NCI-H1417 (cell line): ENCODE data around the gene SERTAD1.

ENCODE experiments used
- DNase-seq, 3 experiments: peaks; one replicate each; lab custom pipeline; 2025; lab: John Stamatoyannopoulos, UW

The SERTAD1 gene

DNA sequence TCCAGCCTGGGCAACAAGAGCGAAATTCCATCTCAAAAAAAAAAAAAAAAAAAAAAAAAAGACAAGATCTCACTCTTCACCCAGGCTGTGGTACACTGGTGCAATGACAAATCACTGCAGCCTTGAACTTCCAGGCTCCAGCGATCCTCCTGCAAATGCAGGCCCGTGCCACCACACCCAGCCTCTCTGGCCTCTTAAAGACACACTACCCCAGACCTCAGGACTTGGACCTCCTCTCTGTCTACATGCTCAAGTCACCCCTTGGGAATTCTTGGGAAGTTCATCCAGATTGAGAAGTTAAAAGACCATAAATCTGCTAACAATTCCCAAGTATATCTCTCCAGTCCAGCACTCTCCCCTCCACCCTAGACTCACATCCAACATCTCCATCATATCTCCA is 25.2 kb downstream of the SERTAD1 start:
- no peak for DNase-seq

DNA sequence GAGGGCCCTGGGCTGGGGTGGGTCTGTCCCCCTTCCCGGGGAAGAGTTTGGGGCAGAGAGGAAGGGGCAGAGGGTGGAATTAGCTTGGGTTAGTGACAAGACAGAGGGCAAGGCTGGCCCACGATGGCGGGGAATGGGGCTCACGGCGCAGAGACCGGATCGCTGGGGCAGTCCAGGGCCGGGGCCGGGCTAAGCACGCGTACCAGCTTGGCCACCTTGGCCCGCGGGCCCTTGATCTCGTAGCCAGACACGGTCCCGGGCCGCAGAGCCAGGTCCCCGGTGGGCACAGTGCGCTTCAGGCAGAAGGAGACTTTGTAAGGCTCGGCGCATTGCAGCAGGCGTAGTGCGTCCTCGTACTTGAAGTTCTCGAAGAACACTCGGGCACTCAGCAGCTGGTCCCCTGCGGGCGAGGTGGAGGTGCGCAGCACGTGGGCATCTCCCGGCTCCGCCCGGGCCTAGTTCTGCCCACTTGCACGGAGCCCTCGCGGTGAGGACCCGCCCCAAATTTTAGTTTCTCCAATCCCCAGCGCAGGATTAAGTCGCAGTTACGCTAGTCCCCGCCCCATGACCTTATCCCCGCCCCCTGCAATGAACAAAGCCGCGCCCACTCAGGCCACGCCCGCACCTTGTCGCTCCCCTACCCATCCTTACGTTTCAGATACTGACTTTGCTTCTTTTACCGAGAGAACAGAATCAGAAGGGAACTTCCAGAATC is 27.2 kb downstream of the SERTAD1 start:
- peak; percentile 71 to 90 (median 83) for DNase-seq

DNA sequence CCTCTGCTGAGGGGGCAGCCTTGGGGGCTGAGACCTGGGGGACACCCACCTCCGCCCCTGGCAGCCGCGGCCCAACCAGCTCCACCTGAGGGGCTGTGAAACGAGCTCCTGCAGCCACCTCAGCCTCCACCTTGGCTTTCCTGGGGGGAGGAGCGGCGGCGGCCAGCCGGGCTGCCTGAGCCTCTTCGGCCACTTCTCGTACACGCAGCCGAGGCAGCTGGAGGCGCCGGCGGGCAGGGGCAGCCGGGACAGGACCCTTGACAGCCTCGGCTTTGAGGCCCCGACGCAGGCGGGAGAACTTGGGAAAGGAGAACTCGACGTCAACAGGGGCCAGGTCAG is 28.3 kb downstream of the SERTAD1 start:
- DNase-seq = no peak

DNA sequence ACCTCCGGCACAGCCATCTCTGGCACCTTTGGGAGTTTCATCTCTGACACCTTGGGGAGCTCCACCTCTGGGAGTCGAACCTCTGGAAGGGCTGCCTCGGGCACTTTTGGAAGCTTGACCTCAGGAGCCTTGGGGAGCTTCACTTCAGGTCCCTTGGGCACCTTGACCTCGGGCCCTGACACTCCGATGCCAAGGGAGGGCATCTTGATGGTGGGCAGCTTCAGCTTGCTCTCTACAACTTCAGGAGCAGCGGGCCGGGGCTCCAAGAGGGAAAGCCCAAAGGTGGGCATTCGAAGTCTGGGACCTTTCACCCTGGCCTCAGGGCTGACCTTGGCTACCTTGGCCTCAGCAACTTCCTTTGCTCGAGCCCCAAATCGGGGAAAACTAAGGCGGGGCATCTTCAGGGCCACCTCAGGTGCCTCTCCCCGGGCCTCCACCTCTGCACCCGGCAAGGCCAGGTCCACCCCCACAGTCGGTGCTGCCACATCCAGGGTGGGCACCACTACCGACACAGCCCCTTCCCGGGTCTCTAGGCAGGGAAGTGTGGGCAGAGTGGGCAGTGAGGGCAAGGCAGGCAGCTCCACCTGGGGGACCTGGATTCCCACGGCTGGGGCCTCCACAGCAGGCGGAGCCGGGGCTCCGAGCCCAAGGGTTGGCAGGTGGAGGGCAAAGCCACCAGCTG is 28.8 kb downstream of the SERTAD1 start:
- DNase-seq = no peak

DNA sequence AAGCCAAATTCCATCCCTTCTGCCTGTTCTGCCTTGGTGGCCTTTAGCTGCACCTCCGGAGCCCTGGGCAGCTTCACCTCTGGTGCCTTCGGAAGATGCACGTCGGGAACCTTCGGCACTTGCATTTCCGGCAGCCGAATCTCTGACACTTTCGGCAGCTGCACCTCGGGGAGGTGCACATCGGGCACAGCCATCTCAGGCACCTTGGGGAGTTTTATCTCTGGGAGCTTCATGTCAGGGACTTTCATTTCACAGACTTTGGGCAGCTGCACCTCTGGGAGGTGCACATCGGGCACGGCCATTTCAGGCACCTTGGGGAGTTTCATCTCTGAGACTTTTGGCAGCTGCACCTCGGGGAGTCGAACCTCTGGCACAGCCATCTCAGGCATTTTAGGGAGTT is 29.8 kb downstream of the SERTAD1 start:
- no peak for DNase-seq

DNA sequence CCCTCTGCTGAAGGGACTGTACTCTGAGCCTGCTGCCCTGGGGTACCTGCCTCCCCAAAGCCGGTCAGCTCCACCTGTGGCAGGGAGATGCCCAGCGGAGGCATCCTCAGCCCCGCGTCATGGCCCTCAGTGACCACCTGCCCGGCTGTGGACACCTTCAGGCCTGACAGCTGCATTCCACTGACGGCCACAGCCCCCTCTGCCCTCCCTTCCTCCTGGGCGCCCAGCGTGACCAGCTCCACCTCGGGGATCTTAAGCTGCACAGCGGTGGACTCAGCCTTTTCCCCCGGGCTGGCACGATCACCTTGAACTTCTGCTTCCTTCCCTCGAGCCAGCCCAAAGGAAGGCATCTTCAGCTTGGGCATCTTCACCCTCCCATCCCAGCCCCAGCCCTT is 31.0 kb downstream of the SERTAD1 start:
- no peak for DNase-seq

DNA sequence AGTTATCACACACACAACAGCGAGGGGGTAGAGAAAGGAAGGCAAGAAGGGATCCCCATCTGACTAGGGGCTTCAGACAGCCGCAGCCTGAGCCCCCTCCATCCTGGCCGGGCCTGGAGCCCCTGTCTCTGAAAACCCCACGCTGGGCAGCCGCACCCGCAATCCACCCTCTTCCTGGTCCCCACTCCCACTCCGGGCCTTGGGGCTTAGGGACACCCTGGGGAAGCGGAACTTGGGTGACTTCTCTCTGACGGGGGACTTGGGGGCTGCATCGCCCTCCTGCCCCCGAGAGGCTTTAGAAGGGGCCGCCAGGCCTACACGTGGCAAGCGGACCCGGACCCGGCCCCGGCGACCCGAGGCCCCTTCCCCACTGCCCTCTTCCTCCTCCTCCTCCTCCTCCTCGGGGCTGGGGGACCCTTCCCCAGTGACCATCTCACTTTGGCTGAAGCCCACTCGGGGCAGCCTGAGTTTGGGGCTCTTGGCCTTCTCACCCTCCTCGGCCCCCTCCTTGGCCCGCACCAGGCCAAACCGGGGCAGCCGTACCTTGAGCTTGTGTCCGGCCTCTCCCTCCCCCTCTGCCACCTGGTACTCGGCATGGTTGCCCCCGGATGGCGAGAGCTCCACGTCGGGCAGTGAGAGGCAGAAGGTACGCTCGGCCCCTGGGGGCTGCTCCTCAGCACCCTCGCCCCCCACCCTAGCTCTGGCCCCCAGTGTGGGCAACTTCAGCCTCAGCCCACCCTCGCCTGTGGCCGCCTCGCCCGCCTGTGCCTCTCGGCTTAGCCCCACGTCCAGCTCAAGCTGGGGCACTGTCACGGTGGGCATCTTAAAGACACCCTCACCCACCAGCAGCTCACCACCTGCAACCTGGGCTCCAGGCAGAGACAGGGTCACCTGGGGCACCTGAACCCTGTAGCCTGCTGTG is 31.6 kb downstream of the SERTAD1 start:
- no peak for DNase-seq

DNA sequence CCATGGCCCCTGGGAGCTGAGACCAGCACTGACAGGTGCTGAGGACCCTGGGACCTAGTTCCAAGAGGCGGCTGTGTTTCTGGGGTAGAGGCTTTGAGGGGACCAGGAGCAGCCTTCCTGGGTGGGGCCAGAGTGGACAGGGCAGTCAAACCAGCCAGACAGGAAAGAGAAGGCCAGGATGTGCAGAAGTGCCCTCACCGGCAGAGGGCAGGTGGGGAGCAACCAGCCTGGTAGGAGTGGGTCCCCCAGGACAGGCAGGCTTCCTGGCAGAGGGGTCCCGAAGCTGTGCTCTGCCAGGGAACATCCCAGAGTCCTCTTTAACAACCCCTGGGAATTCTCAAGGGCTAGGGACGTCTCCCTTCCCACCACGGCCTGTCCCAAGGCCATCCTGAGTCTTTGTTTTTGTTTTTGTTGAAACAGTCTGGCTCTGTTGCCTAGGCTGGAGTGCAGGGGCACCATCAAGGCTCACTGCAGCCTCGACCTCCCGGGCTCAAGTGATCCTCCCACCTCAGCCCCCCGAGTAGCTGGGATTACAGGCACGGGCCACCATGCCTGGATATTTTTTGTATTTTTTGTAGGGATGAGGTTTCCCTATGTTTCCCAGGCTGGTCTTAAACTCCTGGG is 32.8 kb downstream of the SERTAD1 start:
- peak in 1 of 3 experiments; percentile 4 for DNase-seq

DNA sequence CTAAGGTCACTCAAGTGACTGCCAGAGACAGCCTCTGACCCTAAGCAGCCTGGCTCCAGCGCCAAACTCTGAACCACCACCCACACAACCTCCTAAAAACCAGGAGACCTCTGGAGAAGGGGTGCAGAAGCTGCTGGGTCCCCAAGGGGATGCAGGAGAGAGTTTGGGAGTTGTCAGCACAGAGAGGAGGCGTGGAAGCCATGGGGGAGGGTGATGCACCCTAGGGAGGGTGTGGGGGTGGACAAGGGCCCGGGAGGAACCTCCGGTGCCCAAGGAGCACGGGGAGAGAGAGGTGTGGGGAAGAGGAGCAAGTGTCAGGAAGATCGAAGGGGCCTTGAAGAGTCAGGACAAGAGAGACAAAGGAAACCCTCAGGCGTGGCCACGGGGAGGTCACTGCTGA is 33.7 kb downstream of the SERTAD1 start:
- no peak for DNase-seq

DNA sequence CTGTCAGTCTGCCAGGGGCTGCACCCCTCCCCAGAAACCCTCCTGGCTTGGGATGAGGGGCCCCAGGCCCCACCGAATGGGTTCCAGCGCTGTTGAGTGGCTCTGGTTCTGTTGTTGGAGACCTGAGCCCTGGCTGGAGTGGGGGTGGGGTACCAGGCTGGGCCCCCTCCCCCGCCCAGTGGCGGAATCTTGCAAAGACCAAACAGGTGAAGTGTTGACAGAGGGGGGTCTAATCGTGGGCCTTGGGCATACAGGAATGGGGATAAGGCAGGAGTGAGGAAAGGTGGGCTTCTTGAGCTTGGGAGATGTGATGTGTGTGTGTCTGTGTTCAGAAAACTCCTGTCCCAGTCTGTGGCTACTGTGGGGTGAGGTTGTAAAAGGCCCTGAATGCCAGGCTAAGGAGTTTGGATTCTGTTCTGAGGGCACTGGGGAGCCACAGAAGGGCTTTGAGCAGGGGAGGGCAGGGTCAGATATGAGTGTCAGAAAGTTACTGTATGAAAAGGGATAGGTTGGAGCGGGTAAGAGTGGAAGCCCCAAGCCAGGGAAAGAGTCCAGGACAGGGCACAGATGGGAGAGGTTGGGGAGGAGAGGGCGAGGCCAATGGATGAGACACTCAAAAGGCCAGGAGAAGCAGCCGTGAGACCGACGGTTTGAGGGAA is 35.6 kb downstream of the SERTAD1 start, which contains the start of gene HIPK4:
TSS of gene HIPK4 (minus strand) at position 98 of the 659 bp plus-strand sequence. CDS start 279 bp downstream, outside the sequence.
- no peak for DNase-seq

DNA sequence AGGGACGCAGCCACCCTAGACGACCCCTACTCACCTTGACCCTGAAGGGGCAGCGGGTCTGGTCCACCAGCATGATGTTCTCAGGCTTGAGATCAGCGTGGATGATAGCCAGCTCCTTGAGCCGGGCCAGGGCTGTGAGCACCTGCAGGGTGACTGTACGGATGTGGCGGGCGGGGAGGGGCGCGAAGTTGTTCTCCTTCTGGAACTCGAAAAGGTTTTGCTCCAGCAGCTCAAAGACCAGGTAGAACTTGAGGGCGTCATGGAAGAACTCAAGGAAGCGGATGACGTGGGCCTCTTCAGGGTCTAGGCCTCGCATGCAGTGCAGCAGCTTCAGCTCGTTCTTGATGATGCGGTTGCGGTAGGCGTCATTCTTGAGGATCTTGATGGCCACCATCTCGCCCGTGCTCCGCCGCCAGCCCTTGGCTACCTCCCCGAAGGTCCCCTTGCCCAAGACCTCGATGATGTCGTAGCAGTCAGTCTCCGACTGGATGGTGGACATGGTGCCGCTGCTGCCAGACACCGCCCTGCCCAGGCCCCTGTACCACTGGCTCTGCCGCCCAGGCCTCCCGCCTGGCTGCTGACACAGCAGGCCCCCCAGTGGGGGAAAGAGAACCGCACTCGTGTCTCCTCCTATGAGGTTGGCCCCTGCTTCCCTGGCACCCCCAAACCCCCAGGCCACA is 36.2 kb downstream of the SERTAD1 start:
- DNase-seq = no peak

DNA sequence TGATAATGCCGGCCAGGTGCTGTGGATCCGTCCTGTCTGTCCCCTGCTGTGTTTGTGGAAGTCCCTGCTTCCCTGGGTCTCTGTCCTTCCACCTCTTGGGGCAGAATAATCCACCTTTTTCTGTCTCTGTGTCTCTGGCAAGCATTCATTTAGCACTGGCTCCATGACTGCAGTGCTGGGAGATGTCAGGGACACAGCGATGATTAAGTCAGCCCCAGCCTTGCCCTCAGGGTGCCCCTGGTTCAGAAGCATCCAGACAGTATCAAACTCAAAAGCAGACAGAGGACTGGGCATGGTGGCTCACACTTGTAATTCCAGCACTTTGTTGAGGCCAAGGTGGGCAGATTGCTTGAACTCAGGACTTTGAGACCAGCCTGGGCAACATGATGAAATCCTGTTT is 37.3 kb downstream of the SERTAD1 start:
- DNase-seq = no peak

DNA sequence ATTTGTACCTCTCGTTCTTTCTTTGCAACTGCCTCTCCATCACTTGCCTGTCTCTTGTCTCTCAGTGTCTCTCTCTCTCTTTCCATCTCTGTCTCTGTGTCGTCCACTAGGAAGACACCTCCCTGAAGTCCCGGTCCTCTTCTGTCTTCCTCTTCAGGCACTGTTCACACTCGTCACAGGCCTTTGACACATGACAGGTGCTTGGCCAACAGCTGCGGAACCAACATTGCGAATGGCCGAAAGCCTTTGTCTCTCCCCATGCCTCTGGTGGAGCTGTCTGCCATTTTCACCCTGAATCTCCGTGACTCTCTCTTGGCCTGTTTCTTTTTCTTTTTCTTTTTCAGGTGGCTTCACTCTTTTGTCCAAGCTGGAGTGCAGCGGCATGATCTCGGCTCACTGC is 38.6 kb downstream of the SERTAD1 start:
- DNase-seq = no peak

DNA sequence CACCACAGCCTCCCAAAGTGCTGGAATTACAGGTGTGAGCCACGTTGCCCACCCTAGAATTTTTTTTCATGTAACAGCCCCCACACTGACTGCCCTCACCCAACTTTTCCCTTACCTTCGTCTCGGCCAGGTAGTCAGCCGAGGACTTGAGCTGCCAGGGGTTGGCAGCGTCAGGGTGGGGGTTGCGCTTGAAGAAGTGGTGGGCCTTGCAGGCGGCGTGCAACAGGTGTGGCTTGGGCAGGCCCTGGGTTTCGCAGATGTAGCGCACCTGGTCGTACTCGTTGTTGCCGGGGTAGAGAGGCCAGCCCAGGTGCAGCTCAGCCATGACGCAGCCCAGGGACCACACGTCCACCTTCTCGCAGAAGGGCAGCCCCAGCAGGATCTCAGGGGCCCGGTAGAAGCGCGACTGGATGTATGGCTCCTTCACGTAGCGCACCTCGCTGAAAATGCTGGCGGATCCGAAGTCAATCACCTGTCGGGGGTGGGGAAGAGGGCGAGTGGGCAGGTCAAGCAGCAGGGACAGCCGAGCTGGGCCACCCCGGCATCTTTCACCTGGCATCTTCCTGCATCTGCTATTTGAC is 42.0 kb downstream of the SERTAD1 start:
- no peak for DNase-seq

DNA sequence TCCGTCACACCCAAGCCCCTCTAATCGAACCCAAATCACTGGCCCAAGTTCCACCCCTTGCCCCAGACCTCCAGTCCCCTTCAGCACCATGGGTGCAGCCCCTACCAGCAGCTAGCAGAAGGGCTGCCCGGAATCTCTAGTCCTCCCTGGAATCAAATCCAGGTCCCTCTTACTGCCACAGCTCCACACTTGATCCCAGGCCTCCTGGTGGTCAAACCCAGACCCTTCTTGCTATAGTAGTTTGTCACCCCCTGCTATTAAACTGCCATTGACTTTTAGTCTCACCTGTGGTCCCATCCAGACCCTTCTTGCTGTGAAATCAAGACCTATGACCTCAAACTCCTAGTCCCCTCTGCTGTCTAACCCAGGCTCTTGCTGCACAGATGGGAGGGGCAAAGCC is 44.5 kb downstream of the SERTAD1 start:
- DNase-seq = no peak

DNA sequence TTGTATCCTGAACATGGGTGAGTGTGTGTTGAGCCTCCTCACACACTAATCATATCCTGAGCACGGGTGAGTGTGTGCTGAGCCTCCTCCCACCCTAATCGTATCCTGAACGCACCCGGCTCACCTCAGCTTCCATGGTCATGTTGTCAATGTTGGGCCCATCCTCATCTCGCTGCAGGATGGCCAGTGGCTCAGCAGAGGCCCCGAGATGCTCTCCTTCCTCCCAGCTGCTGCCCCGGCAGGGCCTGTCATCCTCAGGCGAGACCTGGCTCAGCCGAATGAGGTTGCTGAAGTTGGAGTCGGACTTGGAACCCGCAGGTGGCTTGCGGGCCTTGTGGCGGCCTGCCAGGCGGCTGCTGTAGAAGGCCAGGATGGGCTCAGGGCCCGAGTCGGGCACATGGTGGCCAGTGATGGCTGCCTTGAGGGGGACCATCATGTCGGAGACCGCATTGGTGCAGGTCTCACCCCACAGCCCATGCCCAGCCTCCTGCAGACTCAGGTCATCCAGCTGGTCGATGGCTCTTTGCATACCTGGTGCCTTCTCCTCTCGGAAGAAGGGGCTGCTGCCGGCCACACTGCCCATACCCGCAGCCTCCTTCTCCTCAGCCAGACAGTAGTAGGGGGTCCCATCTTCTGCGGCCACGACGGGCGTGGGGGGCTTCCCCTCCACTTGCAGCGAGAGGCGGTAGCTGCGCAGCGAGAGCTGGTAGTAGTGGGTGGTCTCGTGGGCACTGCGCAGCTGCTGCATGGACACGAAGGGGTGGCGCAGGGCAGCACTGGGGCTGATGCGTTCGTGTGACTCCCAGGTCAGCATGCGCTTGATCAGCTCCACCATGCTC is 45.4 kb downstream of the SERTAD1 start:
- DNase-seq = no peak

DNA sequence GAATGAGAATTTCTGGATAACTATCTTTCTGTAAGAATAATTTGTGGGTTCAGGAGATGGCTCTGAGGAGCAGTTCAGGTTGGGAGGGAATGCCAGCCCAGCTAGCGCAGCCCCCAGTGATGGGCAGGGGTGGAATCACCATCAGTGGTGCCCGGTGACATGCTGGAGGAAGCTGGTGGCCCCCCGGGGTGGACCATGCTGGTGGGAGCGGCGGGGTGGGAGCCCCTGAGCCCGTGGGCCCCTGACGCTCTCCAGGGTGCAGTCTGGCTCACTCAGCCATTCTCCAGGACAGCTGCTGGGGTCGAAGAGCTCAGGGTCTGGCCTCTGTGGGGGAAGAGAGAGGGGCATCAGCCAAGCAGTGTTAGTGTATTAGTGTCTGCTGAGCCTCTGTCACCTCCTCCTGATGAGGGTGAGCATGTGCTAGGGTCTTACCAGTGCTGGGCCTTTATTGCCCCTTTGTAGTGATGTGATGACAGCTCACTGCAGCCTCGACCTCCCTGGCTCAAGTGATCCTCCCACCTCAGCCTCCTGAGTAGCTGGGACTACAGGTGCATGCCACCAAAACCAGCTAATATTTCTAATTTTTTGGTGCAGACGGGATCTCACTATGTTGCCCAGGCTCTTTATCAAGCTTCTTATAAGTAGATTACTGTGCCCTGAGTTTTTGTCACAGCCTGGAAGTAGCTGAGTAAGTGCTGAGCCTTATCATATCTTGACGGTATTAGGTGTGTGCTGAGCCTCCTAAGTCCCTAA is 46.2 kb downstream of the SERTAD1 start:
- DNase-seq = no peak

DNA sequence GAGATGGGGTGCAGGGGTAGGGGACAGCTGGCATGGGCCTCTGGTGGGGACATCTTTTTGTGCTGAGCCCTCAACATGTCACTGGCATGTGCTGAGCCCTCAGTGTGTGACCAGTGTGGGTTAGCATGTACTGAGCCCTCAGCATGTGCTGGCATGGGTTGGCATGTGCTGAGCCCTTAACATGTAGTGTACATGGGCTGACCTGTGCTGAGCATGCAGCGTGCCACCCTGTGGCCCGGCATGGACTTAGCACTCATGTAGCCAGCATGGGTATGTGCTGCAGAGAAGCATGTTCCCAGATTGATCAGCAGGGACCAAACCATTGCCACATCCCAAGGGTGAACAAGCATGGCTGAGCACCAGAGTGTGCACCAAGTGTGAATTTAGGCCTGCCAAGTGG is 47.3 kb downstream of the SERTAD1 start:
- no peak for DNase-seq

DNA sequence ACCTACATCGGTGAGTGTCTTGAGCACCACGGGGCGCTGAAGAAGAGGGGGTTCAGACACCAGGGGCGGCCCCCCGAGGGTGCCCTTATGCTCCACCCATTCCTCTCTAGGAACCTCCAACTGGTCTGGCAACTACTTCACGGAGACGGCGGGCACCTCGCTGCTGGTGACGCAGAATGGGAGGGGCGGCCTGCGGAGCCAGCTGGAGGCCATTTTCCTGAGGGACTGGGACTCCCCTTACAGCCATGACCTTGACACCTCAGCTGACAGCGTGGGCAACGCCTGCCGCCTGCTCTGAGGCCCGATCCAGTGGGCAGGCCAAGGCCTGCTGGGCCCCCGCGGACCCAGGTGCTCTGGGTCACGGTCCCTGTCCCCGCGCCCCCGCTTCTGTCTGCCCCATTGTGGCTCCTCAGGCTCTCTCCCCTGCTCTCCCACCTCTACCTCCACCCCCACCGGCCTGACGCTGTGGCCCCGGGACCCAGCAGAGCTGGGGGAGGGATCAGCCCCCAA is 47.9 kb downstream of the SERTAD1 start:
- DNase-seq = no peak
